ENCODE data around the gene THRSP.

The THRSP gene

DNA sequence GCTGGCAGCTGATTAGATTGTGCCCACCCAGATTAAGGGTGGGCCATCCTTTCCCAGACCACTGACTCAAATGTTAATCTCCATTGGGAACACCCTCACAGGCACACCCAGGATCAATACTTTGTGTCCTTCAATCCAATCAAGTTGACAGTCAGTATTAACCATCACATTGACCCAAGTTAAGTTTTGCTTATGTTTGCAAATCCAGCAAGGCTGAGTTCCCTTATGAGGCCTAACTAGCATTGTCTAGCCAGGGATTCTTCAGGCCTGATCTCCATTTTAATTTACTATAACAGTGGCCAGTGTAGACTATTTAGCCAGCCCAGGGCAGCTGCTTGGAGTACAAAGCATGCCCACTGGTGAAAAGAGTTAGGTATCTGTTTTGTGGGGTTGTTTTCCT, 38.3 kb upstream of the THRSP start:
- no peak for TF ChIP-seq RAD21 (IDR thresholded peaks at IDR 0.05; ENCODE audit: low read depth)
- TF ChIP-seq, protein P1, sequence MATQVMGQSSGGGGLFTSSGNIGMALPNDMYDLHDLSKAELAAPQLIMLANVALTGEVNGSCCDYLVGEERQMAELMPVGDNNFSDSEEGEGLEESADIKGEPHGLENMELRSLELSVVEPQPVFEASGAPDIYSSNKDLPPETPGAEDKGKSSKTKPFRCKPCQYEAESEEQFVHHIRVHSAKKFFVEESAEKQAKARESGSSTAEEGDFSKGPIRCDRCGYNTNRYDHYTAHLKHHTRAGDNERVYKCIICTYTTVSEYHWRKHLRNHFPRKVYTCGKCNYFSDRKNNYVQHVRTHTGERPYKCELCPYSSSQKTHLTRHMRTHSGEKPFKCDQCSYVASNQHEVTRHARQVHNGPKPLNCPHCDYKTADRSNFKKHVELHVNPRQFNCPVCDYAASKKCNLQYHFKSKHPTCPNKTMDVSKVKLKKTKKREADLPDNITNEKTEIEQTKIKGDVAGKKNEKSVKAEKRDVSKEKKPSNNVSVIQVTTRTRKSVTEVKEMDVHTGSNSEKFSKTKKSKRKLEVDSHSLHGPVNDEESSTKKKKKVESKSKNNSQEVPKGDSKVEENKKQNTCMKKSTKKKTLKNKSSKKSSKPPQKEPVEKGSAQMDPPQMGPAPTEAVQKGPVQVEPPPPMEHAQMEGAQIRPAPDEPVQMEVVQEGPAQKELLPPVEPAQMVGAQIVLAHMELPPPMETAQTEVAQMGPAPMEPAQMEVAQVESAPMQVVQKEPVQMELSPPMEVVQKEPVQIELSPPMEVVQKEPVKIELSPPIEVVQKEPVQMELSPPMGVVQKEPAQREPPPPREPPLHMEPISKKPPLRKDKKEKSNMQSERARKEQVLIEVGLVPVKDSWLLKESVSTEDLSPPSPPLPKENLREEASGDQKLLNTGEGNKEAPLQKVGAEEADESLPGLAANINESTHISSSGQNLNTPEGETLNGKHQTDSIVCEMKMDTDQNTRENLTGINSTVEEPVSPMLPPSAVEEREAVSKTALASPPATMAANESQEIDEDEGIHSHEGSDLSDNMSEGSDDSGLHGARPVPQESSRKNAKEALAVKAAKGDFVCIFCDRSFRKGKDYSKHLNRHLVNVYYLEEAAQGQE (IDR thresholded peaks at IDR 0.05; ENCODE audit: low read depth), result no peak
- TF ChIP-seq, protein P2, sequence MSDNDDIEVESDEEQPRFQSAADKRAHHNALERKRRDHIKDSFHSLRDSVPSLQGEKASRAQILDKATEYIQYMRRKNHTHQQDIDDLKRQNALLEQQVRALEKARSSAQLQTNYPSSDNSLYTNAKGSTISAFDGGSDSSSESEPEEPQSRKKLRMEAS (IDR thresholded peaks at IDR 0.05), result no peak
- TF ChIP-seq EGR1 (IDR thresholded peaks at IDR 0.05), result no peak
- TF ChIP-seq FOXM1 (IDR thresholded peaks at IDR 0.05; ENCODE audit: borderline replicate concordance, low read depth), result no peak
- no peak for TF ChIP-seq CREB1 (IDR thresholded peaks at IDR 0.05; ENCODE audit: low read depth)
- TF ChIP-seq YY1 (IDR thresholded peaks at IDR 0.05; ENCODE audit: low read depth), result no peak
- no peak for TF ChIP-seq CEBPB (IDR thresholded peaks at IDR 0.05)
- TF ChIP-seq TCF12 (IDR thresholded peaks at IDR 0.05; ENCODE audit: low read depth), result no peak
- no peak for TF ChIP-seq EP300 (IDR thresholded peaks at IDR 0.05; ENCODE audit: borderline replicate concordance)
- TF ChIP-seq ZBTB7A (IDR thresholded peaks at IDR 0.05; ENCODE audit: low read depth), result no peak
- no peak for TF ChIP-seq TEAD4 (IDR thresholded peaks at IDR 0.05)
- TF ChIP-seq NFIC (IDR thresholded peaks at IDR 0.05), result no peak
- TF ChIP-seq TAF1 (IDR thresholded peaks at IDR 0.05; ENCODE audit: low read depth), result no peak
- TF ChIP-seq, protein P3, sequence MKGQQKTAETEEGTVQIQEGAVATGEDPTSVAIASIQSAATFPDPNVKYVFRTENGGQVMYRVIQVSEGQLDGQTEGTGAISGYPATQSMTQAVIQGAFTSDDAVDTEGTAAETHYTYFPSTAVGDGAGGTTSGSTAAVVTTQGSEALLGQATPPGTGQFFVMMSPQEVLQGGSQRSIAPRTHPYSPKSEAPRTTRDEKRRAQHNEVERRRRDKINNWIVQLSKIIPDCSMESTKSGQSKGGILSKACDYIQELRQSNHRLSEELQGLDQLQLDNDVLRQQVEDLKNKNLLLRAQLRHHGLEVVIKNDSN (IDR thresholded peaks at IDR 0.05), result no peak

DNA sequence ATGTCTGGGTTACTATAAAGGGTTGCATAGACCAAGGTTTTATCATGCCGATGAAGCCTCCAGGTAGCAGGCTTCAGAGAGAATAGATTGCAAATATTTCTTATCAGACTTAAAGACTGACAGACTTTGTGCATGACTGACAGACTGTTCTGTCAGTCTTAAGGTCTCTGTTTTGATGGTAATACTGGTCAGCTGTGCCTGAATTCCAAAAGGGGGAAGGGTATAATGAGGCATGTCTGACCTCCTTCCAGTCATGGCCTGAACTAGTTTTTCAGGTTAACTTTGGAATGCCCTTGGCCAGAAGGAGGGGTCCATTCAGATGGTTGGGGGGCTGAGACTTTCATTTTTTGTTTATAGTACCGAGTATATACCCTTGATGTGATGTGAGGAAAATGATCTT, 35.9 kb upstream of the THRSP start:
- no peak for TF ChIP-seq YY1 (IDR thresholded peaks at IDR 0.05; ENCODE audit: low read depth)
- TF ChIP-seq TEAD4 (IDR thresholded peaks at IDR 0.05), result peak; percentile 42

DNA sequence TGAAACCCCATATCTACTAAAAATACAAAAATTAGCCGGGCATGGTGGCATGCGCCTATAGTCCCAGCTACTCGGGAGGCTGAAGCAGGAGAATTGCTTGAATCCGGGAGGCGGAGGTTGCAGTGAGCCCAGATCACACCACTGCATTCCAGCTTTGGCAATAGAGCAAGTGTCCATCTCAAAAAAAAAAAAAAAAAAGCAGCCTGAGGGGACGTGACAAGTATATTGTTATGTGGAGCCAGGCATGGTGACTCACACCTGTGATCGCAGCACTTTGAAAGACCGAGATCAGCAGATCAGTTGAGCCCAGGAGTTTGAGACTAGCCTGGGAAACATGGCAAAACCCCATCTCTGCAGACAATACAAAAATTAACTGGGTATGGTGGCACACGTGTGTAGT, 35.2 kb upstream of the THRSP start:
- peak; percentile 59 for TF ChIP-seq TEAD4 (IDR thresholded peaks at IDR 0.05)
- peak; percentile 61 for TF ChIP-seq TCF12 (IDR thresholded peaks at IDR 0.05; ENCODE audit: low read depth)
- TF ChIP-seq NFIC (IDR thresholded peaks at IDR 0.05), result peak; percentile 59
- TF ChIP-seq EP300 (IDR thresholded peaks at IDR 0.05; ENCODE audit: borderline replicate concordance), result peak; percentile 40; the same call in 1 of the 2 replicates

DNA sequence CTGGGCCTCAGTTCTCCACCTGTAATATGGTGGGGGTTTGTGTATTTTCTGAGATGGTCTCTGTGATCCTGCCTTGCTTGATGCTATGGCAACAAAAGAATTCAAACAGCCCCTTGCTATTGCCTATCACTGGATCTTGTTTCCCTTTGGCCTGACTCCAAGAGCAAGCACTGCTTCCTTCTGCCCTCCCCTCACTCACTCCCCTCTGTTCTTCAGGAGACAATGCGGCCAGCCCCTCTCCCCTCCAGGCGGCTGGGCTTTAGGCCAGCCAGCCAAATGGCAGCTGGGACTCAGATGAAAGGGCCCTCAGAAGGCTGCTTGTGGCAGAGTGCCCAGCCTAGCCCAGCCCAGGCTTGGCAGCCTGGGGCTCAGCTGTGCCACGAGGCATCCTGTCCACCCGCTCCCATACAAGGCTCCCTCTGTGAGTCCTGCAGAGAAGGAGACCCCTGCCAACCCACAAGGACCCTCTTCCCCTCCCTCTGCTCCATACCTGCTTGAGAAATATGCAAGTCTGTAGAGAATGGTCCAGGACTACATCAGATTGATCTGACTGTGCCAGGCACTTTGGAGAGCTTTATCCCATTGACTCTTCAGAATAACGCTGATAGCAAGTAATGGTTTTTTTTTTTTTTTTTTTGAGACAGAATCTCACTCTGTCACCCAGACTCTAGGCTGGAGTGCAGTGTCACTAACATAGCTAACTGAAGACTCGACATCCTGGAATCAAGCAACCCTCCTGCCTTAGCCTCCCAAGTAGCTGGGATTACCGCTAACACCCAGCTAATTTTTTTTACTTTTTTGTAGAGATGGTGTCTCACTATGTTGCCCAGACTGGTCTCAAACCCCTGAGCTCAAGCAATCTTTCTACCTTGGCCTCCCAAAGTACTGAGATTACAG, 33.0 kb upstream of the THRSP start:
- TF ChIP-seq YY1 (IDR thresholded peaks at IDR 0.05; ENCODE audit: low read depth) (peak; percentile 50), NFIC (IDR thresholded peaks at IDR 0.05) (peak; percentile 98), TAF1 (IDR thresholded peaks at IDR 0.05; ENCODE audit: low read depth) (no peak), EGR1 (IDR thresholded peaks at IDR 0.05) (no peak), ZBTB7A (IDR thresholded peaks at IDR 0.05; ENCODE audit: low read depth) (peak; percentile 95), CREB1 (IDR thresholded peaks at IDR 0.05; ENCODE audit: low read depth) (no peak), TCF12 (IDR thresholded peaks at IDR 0.05; ENCODE audit: low read depth) (peak; percentile 92), TEAD4 (IDR thresholded peaks at IDR 0.05) (0 out of 2 replicates have a peak, but pooled peaks have one; percentile 28), RAD21 (IDR thresholded peaks at IDR 0.05; ENCODE audit: low read depth) (no peak), CEBPB (IDR thresholded peaks at IDR 0.05) (no peak), EP300 (IDR thresholded peaks at IDR 0.05; ENCODE audit: borderline replicate concordance) (peak; percentile 76), FOXM1 (IDR thresholded peaks at IDR 0.05; ENCODE audit: borderline replicate concordance, low read depth) (no peak; the same call in 1 of the 2 replicates)
- TF ChIP-seq, protein P1 (IDR thresholded peaks at IDR 0.05; ENCODE audit: low read depth), result no peak
- TF ChIP-seq, protein P3 (IDR thresholded peaks at IDR 0.05), result no peak
- TF ChIP-seq, protein P2 (IDR thresholded peaks at IDR 0.05), result peak; percentile 73

DNA sequence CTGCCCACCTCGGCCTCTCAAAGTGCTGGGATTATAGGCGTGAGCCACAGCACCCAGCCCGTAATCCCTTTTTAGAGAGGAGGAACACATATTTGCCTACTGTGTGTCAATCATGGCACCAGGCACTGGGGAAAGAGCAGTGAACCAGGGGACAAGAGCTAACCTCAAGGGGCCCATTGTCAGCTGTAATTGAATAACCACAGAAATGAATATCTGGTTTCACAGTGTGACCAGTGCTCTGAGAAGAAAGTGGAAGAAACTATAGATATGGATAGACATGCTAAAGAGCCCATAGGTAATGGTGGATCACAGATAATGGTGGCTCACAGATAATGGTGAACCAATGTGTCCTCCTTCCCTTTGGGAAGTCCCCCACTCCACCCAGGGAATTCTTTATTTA, 32.0 kb upstream of the THRSP start:
- no peak for TF ChIP-seq CEBPB (IDR thresholded peaks at IDR 0.05)
- TF ChIP-seq NFIC (IDR thresholded peaks at IDR 0.05), result 0 out of 2 replicates have a peak, but pooled peaks have one; percentile 16
- TF ChIP-seq TAF1 (IDR thresholded peaks at IDR 0.05; ENCODE audit: low read depth), result no peak

DNA sequence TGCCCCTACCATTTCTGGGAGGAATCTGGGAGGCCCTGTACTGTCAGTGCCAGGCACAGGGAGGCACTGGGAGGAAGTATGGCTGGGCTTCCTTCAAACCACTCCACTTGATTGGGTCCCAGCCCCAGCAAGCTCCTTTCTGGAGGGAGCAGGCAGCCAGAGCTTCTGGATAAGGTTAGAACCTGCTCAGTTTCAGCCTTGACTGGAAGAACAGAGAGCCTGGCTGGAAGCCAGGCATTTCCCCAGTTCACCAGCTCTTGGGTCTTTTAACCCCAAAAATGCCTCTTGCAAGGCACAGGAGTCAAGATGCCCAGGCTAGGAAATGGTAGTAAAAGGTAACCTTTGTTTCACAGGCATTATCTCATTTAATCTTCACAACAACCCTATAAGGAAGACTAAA, 31.6 kb upstream of the THRSP start:
- no peak for TF ChIP-seq EP300 (IDR thresholded peaks at IDR 0.05; ENCODE audit: borderline replicate concordance)
- peak; percentile 77 for TF ChIP-seq NFIC (IDR thresholded peaks at IDR 0.05)
- TF ChIP-seq TCF12 (IDR thresholded peaks at IDR 0.05; ENCODE audit: low read depth), result no peak
